Adrenal gland (tissue), 5 donors: Measurements from ENCODE around the gene MSH2.

Experiments
- CTCF ChIP-seq, 6 experiments: fragments of 450-650 bp in 4 of 6; fragments of 200-600 bp in 2 of 6; sonication (generic) in 1 of 6; IDR thresholded peaks; 1 replicate in 5 of 6; 2 replicates in 1 of 6; pipeline versions ENCODE4 v1.5.1 to v1.8.0; 2016 to 2021; ENCODE audit warnings: antibody characterized with exemption in 6 of 6, mild to moderate bottlenecking in 2 of 6, moderate library complexity in 1 of 6
- POLR2A ChIP-seq, 2 donors: fragments of 450-650 bp; IDR thresholded peaks; one replicate each; pipeline ENCODE4 v1.6.1; 2017; ENCODE audit warnings: antibody characterized with exemption in 2 of 2, mild to moderate bottlenecking in 2 of 2, moderate library complexity in 1 of 2
- donor health status: DM: no; HTN: no; CAD: no.

GRCh38 chr2:47525167-47525566 lies 122.2 kb downstream of the MSH2 start:
- TF ChIP-seq CTCF (IDR thresholded peaks at IDR 0.05), result no peak
- TF ChIP-seq POLR2A (IDR thresholded peaks at IDR 0.05), result no peak
